IMR-90 (cell line): Measurements from ENCODE around the gene PCAT6. TPM values are rescaled to one million over a fixed set of nuclear protein-coding genes. Genes with fewer than 3 reads are reported as not detected.
A peak's percentile ranks its signal among the peaks of the same experiment; 100 is the strongest.

ENCODE experiments used
- ATAC-seq: fragments of 200-7000 bp; cut with Tn5 transposase; 2 replicates; pipeline ENCODE4 v1.9.1; 2020; ENCODE audit warnings: low read depth, mild to moderate bottlenecking, moderate library complexity
- BruUV-seq: library from RNA; stranded (reverse); fragments of 400-500 nt; replicated peaks from 2 replicates; lab custom pipeline; 2021; lab: Mats Ljungman, UMichigan
- CTCF ChIA-PET: fragments of 300-600 bp; formaldehyde crosslinking; extraction: SDS; loops from one replicate; lab custom pipeline; 2021; ENCODE audit warnings: antibody characterized with exemption; lab: Yijun Ruan, JAX
- POLR2A ChIA-PET: fragments of 300-600 bp; sonication (Branson Sonifier 250); formaldehyde crosslinking; loops from one replicate; lab custom pipeline; 2022; ENCODE audit warnings: antibody characterized with exemption; ENCODE audit not compliant: unreplicated experiment; lab: Charles Lee
- DNase-seq: peaks from one replicate; pipeline ENCODE4 v3.0.0; 2013
- H2AFZ ChIP-seq: replicated peaks from 2 replicates; pipeline ENCODE3; 2013; ENCODE audit warnings: low read length, mild to moderate bottlenecking; ENCODE audit not compliant: poor library complexity
- H2AK5ac ChIP-seq: 2 replicates; pipeline ENCODE4 v1.6.1; 2013; ENCODE audit warnings: low read depth, low read length, inconsistent platforms
- H2AK9ac ChIP-seq: replicated peaks from 2 replicates; pipeline ENCODE3; 2013; ENCODE audit warnings: mild to moderate bottlenecking, low read depth, low read length, moderate library complexity; ENCODE audit not compliant: poor library complexity
- H2BK120ac ChIP-seq: 2 replicates; pipeline ENCODE4 v1.6.1; 2013; ENCODE audit warnings: low read depth, low read length, inconsistent platforms
- H2BK15ac ChIP-seq: 3 replicates; pipeline ENCODE4 v1.6.1; 2013; ENCODE audit warnings: low read depth, low read length, inconsistent platforms
- H2BK20ac ChIP-seq: 2 replicates; pipeline ENCODE4 v1.6.1; 2013; ENCODE audit warnings: low read depth, mild to moderate bottlenecking, inconsistent platforms, low read length, moderate library complexity
- H2BK5ac ChIP-seq: 2 replicates; pipeline ENCODE4 v1.6.1; 2013; ENCODE audit warnings: mild to moderate bottlenecking, low read depth, low read length, inconsistent platforms; ENCODE audit not compliant: poor library complexity, severe bottlenecking
- H3K14ac ChIP-seq: replicated peaks from 2 replicates; pipeline ENCODE4 v1.6.1; 2013; ENCODE audit warnings: low read depth, low read length, inconsistent platforms
- H3K18ac ChIP-seq: 2 replicates; pipeline ENCODE4 v1.6.1; 2013; ENCODE audit warnings: low read depth, low read length, control low read depth
- H3K23ac ChIP-seq: 2 replicates; pipeline ENCODE4 v1.6.1; 2013; ENCODE audit warnings: low read depth, low read length, inconsistent platforms
- H3K27ac ChIP-seq: 2 replicates; pipeline ENCODE4 v1.5.1; 2013; ENCODE audit warnings: mild to moderate bottlenecking, control low read depth, low read length; ENCODE audit not compliant: insufficient read depth
- H3K27me3 ChIP-seq: 2 replicates; pipeline ENCODE4 v1.6.1; 2013; ENCODE audit warnings: low read length; ENCODE audit not compliant: control insufficient read depth, insufficient read depth
- H3K36me3 ChIP-seq: 2 replicates; pipeline ENCODE4 v1.6.1; 2013; ENCODE audit warnings: low read length, mixed read lengths; ENCODE audit not compliant: control insufficient read depth, insufficient read depth
- H3K4ac ChIP-seq: 2 replicates; pipeline ENCODE4 v1.6.1; 2013; ENCODE audit warnings: low read depth, low read length, inconsistent platforms
- H3K4me1 ChIP-seq: 2 replicates; pipeline ENCODE4 v1.6.1; 2013; ENCODE audit warnings: low read length, mixed read lengths; ENCODE audit not compliant: control insufficient read depth, insufficient read depth
- H3K4me2 ChIP-seq: 2 replicates; pipeline ENCODE4 v1.6.1; 2013; ENCODE audit warnings: low read depth, mild to moderate bottlenecking, control low read depth, low read length, moderate library complexity
- H3K4me3 ChIP-seq: 2 replicates; pipeline ENCODE4 v1.5.1; 2013; ENCODE audit warnings: low read depth, mild to moderate bottlenecking, control low read depth, low read length, moderate library complexity; ENCODE audit not compliant: insufficient read depth
- H3K56ac ChIP-seq: 2 replicates; pipeline ENCODE4 v1.6.1; 2013; ENCODE audit warnings: low read length, inconsistent platforms; ENCODE audit not compliant: insufficient read depth; ENCODE audit errors: extremely low read depth
- H3K79me1 ChIP-seq, 2 experiments: 2 replicates each; pipeline ENCODE4 v1.6.1; 2013; ENCODE audit warnings: low read length in 2 of 2, inconsistent platforms in 1 of 2, low read depth in 1 of 2
- H3K9ac ChIP-seq: 2 replicates; pipeline ENCODE4 v1.6.1; 2013; ENCODE audit warnings: low read depth, low read length, control low read depth
- H3K9me1 ChIP-seq: 2 replicates; pipeline ENCODE4 v1.6.1; 2013; ENCODE audit warnings: low read length, inconsistent platforms; ENCODE audit not compliant: insufficient read depth
- H3K9me3 ChIP-seq: 2 replicates; pipeline ENCODE4 v1.6.1; 2013; ENCODE audit warnings: low read length; ENCODE audit not compliant: control insufficient read depth, insufficient read depth
- H4K20me1 ChIP-seq: 2 replicates; pipeline ENCODE4 v1.6.1; 2013; ENCODE audit warnings: low read length, inconsistent platforms; ENCODE audit not compliant: insufficient read depth
- H4K5ac ChIP-seq: 2 replicates; pipeline ENCODE4 v1.6.1; 2013; ENCODE audit warnings: mild to moderate bottlenecking, low read depth, low read length, control low read depth
- H4K8ac ChIP-seq, 2 experiments: 2 replicates each; pipeline ENCODE4 v1.6.1; 2013; ENCODE audit warnings: low read depth in 2 of 2, low read length in 2 of 2, control low read depth in 1 of 2, inconsistent platforms in 1 of 2
- H4K91ac ChIP-seq: 2 replicates; pipeline ENCODE4 v1.6.1; 2013; ENCODE audit warnings: low read depth, low read length, inconsistent platforms; ENCODE audit not compliant: insufficient read depth
- BHLHE40 ChIP-seq: fragments of 150-350 bp; IDR thresholded peaks from 2 replicates; pipeline ENCODE4 v1.6.1; 2016; ENCODE audit warnings: mild to moderate bottlenecking, low read depth, low read length
- CHD1 ChIP-seq: IDR thresholded peaks from 2 replicates; pipeline ENCODE4 v1.6.1; 2012; ENCODE audit warnings: low read depth, low read length, improper control_type of control experiment
- CTCF ChIP-seq: conservative IDR thresholded peaks from 2 replicates; pipeline ENCODE4 v1.5.1; 2012; ENCODE audit warnings: mild to moderate bottlenecking, low read depth, low read length, improper control_type of control experiment
- MAFK ChIP-seq: IDR thresholded peaks from 2 replicates; pipeline ENCODE4 v1.6.1; 2012; ENCODE audit warnings: low read depth, low read length, improper control_type of control experiment
- MXI1 ChIP-seq: IDR thresholded peaks from 2 replicates; pipeline ENCODE4 v1.6.1; 2012; ENCODE audit warnings: low read depth, mild to moderate bottlenecking, low read length, moderate library complexity, borderline replicate concordance
- POLR2A ChIP-seq: IDR thresholded peaks from 2 replicates; pipeline ENCODE4 v1.6.1; 2012; ENCODE audit warnings: mild to moderate bottlenecking, low read depth, low read length
- RAD21 ChIP-seq: IDR thresholded peaks from 2 replicates; pipeline ENCODE4 v1.6.1; 2012; ENCODE audit warnings: low read length, improper control_type of control experiment
- RFX5 ChIP-seq: IDR thresholded peaks from 2 replicates; pipeline ENCODE4 v1.8.0; 2012; ENCODE audit warnings: low read depth, mild to moderate bottlenecking, low read length, moderate library complexity
- SMC3 ChIP-seq: fragments of 150-350 bp; IDR thresholded peaks from 2 replicates; pipeline ENCODE4 v1.6.1; 2016; ENCODE audit warnings: low read depth, mild to moderate bottlenecking, antibody characterized with exemption, low read length, moderate library complexity
- USF2 ChIP-seq: fragments of 150-350 bp; IDR thresholded peaks from 2 replicates; pipeline ENCODE4 v1.6.1; 2017; ENCODE audit warnings: mild to moderate bottlenecking, antibody characterized with exemption, low read length, low read depth
- dilution Hi-C: fragments of 300-500 bp; cut with HindIII; formaldehyde crosslinking; loops from one replicate; pipeline ENCODE4 v1.14.3; 2018; ENCODE audit warnings: low sequenced_read_pairs; ENCODE audit not compliant: unreplicated experiment
- in situ Hi-C: fragments of 300-500 bp; cut with MboI; formaldehyde crosslinking; loops from 3 replicates; pipeline ENCODE4 v1.14.3; 2019; ENCODE audit warnings: low sequenced_read_pairs, inconsistent platforms, mixed read lengths
- intact Hi-C: fragments of 100-400 bp; cut with micrococcal nuclease; formaldehyde crosslinking; loops from 2 replicates; pipeline ENCODE4 v1.10.0; 2022
- polyA plus RNA-seq, 3 experiments: library from polyadenylated mRNA; depleted of rRNA; stranded (reverse); fragments of >200 nt; gene quantifications; 2 replicates each; pipeline ENCODE4 v1.2.3, GENCODE V29; 2012; ENCODE audit warnings: low replicate concordance in 1 of 3
- total RNA-seq: library from RNA; depleted of rRNA; stranded (reverse); fragments of >200 nt; gene quantifications from 2 replicates; pipeline ENCODE4 v1.2.3, GENCODE V29; 2012

PCAT6 gene
- total and polyA plus RNA-seq, 2 of the 4 experiments (the other 2 are of a cell fraction): 5.8 TPM; not detected in 1

GRCh38 chr1:202794051-202794740 lies 16.6 kb upstream of the PCAT6 start:
- Histone ChIP-seq H4K5ac (no peak overlapping the region), H3K79me1 (peaks cover 20 to 89% of the 10 kb centered on the region in 2 experiments), H3K9ac (no peak overlapping the region), H4K8ac (no peak overlapping the region), H4K20me1 (peaks cover 100% of the 10 kb centered on the region), H4K91ac (no peak overlapping the region), H2AFZ (no peak overlapping the region), H3K14ac (no peak overlapping the region), H3K18ac (no peak overlapping the region), H2BK15ac (no peak overlapping the region), H2AK5ac (no peak overlapping the region), H3K9me1 (peaks cover 27% of the 10 kb centered on the region), H2AK9ac (no peak overlapping the region), H3K4ac (no peak overlapping the region), H3K4me2 (no peak overlapping the region), H3K4me3 (no peak overlapping the region), H2BK120ac (no peak overlapping the region), H2BK5ac (no peak overlapping the region), H3K4me1 (peaks cover 1% of the 10 kb centered on the region; the same call in 1 of the 2 replicates), H3K9me3 (no peaks in the 10 kb centered on the region), H2BK20ac (no peak overlapping the region), H3K23ac (no peak overlapping the region), H3K27ac (no peak overlapping the region), H3K56ac (no peak overlapping the region), H3K36me3 (peaks cover 16% of the 10 kb centered on the region), H3K27me3 (no peaks in the 10 kb centered on the region)
- dilution Hi-C loops (no loop called here), in situ Hi-C loops (no loop called here), intact Hi-C loops (no loop called here)
- TF ChIP-seq USF2: no peak
- no peak for TF ChIP-seq RAD21
- TF ChIP-seq MAFK: no peak
- no peak for TF ChIP-seq POLR2A
- TF ChIP-seq MXI1: no peak
- TF ChIP-seq BHLHE40: no peak
- TF ChIP-seq RFX5: no peak
- no peak for TF ChIP-seq CHD1
- TF ChIP-seq SMC3: no peak
- TF ChIP-seq CTCF: no peak
- ChIA-PET CTCF (no interaction called here), POLR2A (no interaction called here)
- no TSS peak for BruUV-seq
- ATAC-seq (0 out of 2 replicates have a peak, but pooled peaks have one; percentile 13), DNase-seq (no peak)
